Neural progenitor cell (in vitro differentiated cells): ENCODE results near the gene MED13L. TPM values are rescaled to one million over a fixed set of nuclear protein-coding genes. Genes with fewer than 3 reads are reported as not detected.

Source experiments
- DNase-seq: peaks from one replicate; pipeline ENCODE4 v3.0.0-alpha.2; 2016; ENCODE audit warnings: low spot score
- H2AFZ ChIP-seq: fragments of 200-600 bp; sonication (generic); replicated peaks from 2 replicates; pipeline ENCODE4 v1.6.1; 2016; ENCODE audit warnings: antibody characterized with exemption
- H3F3A ChIP-seq: fragments of 200-600 bp; sonication (generic); 2 replicates; pipeline ENCODE4 v1.6.1; 2016; ENCODE audit warnings: antibody characterized with exemption, low read depth
- H3K27ac ChIP-seq: fragments of 200-600 bp; sonication (generic); 2 replicates; pipeline ENCODE4 v1.5.1; 2016; ENCODE audit warnings: mild to moderate bottlenecking
- H3K27me3 ChIP-seq: fragments of 200-600 bp; sonication (generic); 2 replicates; pipeline ENCODE4 v1.6.1; 2016; ENCODE audit warnings: mild to moderate bottlenecking, moderate library complexity
- H3K36me3 ChIP-seq: fragments of 200-600 bp; sonication (generic); 2 replicates; pipeline ENCODE4 v1.5.1; 2016
- H3K4me1 ChIP-seq: fragments of 200-600 bp; sonication (generic); 2 replicates; pipeline ENCODE4 v1.6.1; 2016; ENCODE audit warnings: mixed run types
- H3K4me2 ChIP-seq: fragments of 200-600 bp; sonication (generic); 2 replicates; pipeline ENCODE4 v1.6.1; 2016
- H3K4me3 ChIP-seq: fragments of 200-600 bp; sonication (generic); 2 replicates; pipeline ENCODE4 v1.5.1; 2016
- H3K79me2 ChIP-seq: fragments of 200-600 bp; sonication (generic); 2 replicates; pipeline ENCODE4 v1.6.1; 2016; ENCODE audit warnings: low read depth
- H3K9ac ChIP-seq: fragments of 200-600 bp; sonication (generic); 2 replicates; pipeline ENCODE4 v1.6.1; 2016
- H3K9me3 ChIP-seq: fragments of 200-600 bp; sonication (generic); 2 replicates; pipeline ENCODE4 v1.5.1; 2016; ENCODE audit warnings: low read depth
- H4K20me1 ChIP-seq: fragments of 200-600 bp; sonication (generic); 2 replicates; pipeline ENCODE4 v1.6.1; 2016; ENCODE audit warnings: low read depth
- H3K27ac Mint-ChIP-seq: 3 replicates; pipeline ENCODE4 v1.8.0; 2021; ENCODE audit warnings: mixed read lengths
- H3K27me3 Mint-ChIP-seq: 2 replicates; pipeline ENCODE4 v1.8.0; 2022; ENCODE audit warnings: low read depth, mild to moderate bottlenecking, inconsistent platforms, moderate library complexity, mixed read lengths; ENCODE audit not compliant: insufficient read depth
- H3K36me3 Mint-ChIP-seq: 3 replicates; pipeline ENCODE4 v1.8.0; 2021; ENCODE audit warnings: mixed read lengths
- H3K4me1 Mint-ChIP-seq: 3 replicates; pipeline ENCODE4 v1.8.0; 2021; ENCODE audit warnings: mixed read lengths
- H3K4me3 Mint-ChIP-seq: 3 replicates; pipeline ENCODE4 v1.8.0; 2021; ENCODE audit warnings: mild to moderate bottlenecking, moderate library complexity, mixed read lengths
- H3K9me3 Mint-ChIP-seq: 3 replicates; pipeline ENCODE4 v1.8.0; 2020; ENCODE audit warnings: mixed read lengths
- CTCF ChIP-seq: fragments of 200-600 bp; sonication (generic); IDR thresholded peaks from 2 replicates; pipeline ENCODE4 v1.5.1; 2017; ENCODE audit warnings: antibody characterized with exemption, mild to moderate bottlenecking
- EZH2 ChIP-seq: fragments of 200-600 bp; sonication (generic); IDR thresholded peaks from 2 replicates; pipeline ENCODE4 v1.6.1; 2017; ENCODE audit warnings: antibody characterized with exemption, mild to moderate bottlenecking, moderate library complexity
- EZH2phosphoT487 ChIP-seq: fragments of 200-600 bp; sonication (generic); IDR thresholded peaks from 2 replicates; pipeline ENCODE4 v1.6.1; 2017; ENCODE audit warnings: antibody characterized with exemption
- total RNA-seq: library from RNA; depleted of rRNA; stranded (reverse); fragments of >200 nt; gene quantifications from 2 replicates; pipeline ENCODE4 v1.2.3, GENCODE V29; 2015; ENCODE audit warnings: low replicate concordance

Gene MED13L
- total RNA-seq, 1 donor from 2014 or later: 149 TPM

GRCh38 chr12:116131176-116131575 is 146.3 kb downstream of the MED13L start:
- no peak overlapping the region for H3K27ac ChIP-seq
- no peaks in the 10 kb centered on the region for H3K27me3 ChIP-seq
- H4K20me1 ChIP-seq: peaks cover 85% of the 10 kb centered on the region
- no peak overlapping the region for H2AFZ ChIP-seq
- H3K36me3 ChIP-seq: no peaks in the 10 kb centered on the region
- Mint-ChIP-seq H3K4me3 (no peak overlapping the region), H3K4me1 (peaks cover 53% of the 10 kb centered on the region), H3K36me3 (no peaks in the 10 kb centered on the region), H3K27ac (no peak overlapping the region), H3K27me3 (peaks cover 2% of the 10 kb centered on the region), H3K9me3 (no peaks in the 10 kb centered on the region)
- TF ChIP-seq EZH2phosphoT487: no peak
- no peak for TF ChIP-seq EZH2
- no peak for TF ChIP-seq CTCF
- no peaks in the 10 kb centered on the region for H3K9me3 ChIP-seq
- H3K79me2 ChIP-seq: peaks cover 100% of the 10 kb centered on the region
- H3K9ac ChIP-seq: no peak overlapping the region
- peaks cover 27% of the 10 kb centered on the region for H3K4me1 ChIP-seq
- peaks cover 5% of the 10 kb centered on the region for H3F3A ChIP-seq
- DNase-seq: no peak
- no peak overlapping the region for H3K4me3 ChIP-seq
- H3K4me2 ChIP-seq: no peak overlapping the region

GRCh38 chr12:116130431-116130830 is 147.1 kb downstream of the MED13L start:
- DNase-seq: no peak
- Mint-ChIP-seq H3K27me3 (peaks cover 2% of the 10 kb centered on the region), H3K4me1 (peaks cover 56% of the 10 kb centered on the region), H3K9me3 (no peaks in the 10 kb centered on the region), H3K27ac (peak overlapping the region; percentile 62), H3K4me3 (no peak overlapping the region), H3K36me3 (no peaks in the 10 kb centered on the region)
- no peak overlapping the region for H3K4me2 ChIP-seq
- peaks cover 100% of the 10 kb centered on the region for H3K79me2 ChIP-seq
- no peak for TF ChIP-seq EZH2phosphoT487
- no peak for TF ChIP-seq CTCF
- TF ChIP-seq EZH2: no peak
- no peaks in the 10 kb centered on the region for H3K27me3 ChIP-seq
- H3K4me1 ChIP-seq: peaks cover 27% of the 10 kb centered on the region
- no peak overlapping the region for H3K4me3 ChIP-seq
- peak overlapping the region; percentile 13 for H3K27ac ChIP-seq
- no peaks in the 10 kb centered on the region for H3K9me3 ChIP-seq
- peaks cover 89% of the 10 kb centered on the region for H4K20me1 ChIP-seq
- no peak overlapping the region for H3K9ac ChIP-seq
- H3F3A ChIP-seq: peaks cover 5% of the 10 kb centered on the region
- H3K36me3 ChIP-seq: no peaks in the 10 kb centered on the region
- no peak overlapping the region for H2AFZ ChIP-seq

GRCh38 chr12:116128779-116129178 is 148.7 kb downstream of the MED13L start:
- Mint-ChIP-seq H3K27ac (no peak overlapping the region), H3K9me3 (no peaks in the 10 kb centered on the region), H3K27me3 (peaks cover 2% of the 10 kb centered on the region), H3K36me3 (no peaks in the 10 kb centered on the region), H3K4me3 (no peak overlapping the region), H3K4me1 (peaks cover 64% of the 10 kb centered on the region)
- H3K79me2 ChIP-seq: peaks cover 100% of the 10 kb centered on the region
- H3K27ac ChIP-seq: no peak overlapping the region
- H3F3A ChIP-seq: peaks cover 17% of the 10 kb centered on the region
- DNase-seq: no peak
- TF ChIP-seq EZH2phosphoT487: no peak
- TF ChIP-seq CTCF: no peak
- TF ChIP-seq EZH2: no peak
- no peak overlapping the region for H3K9ac ChIP-seq
- H2AFZ ChIP-seq: no peak overlapping the region
- no peaks in the 10 kb centered on the region for H3K27me3 ChIP-seq
- H3K4me1 ChIP-seq: peaks cover 31% of the 10 kb centered on the region
- no peak overlapping the region for H3K4me2 ChIP-seq
- no peaks in the 10 kb centered on the region for H3K9me3 ChIP-seq
- H3K4me3 ChIP-seq: no peak overlapping the region
- H4K20me1 ChIP-seq: peaks cover 96% of the 10 kb centered on the region
- no peaks in the 10 kb centered on the region for H3K36me3 ChIP-seq
